ENCODE measurements around the gene LRRC36.

DNA sequence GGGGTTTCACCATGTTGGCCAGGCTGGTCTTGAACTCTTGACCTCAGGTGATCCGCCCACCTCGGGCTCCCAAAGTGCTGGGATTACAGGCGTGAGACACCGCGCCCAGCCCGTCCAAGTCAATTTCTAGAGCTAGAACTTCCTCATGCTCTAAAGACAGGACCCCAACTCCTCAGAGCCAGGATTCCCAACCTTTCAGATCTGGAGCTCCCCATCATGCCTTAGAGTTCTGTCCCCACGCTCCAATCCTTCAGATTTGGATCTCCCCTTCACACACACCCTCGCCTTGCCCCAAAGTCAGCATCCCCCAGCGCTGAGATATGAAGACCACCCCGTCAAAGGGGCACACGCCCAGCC, 522 bp upstream of the LRRC36 start:
- TF ChIP-seq CTCF (IDR thresholded peaks at IDR 0.05), result no peak
- no peak for TF ChIP-seq POLR2A (IDR thresholded peaks at IDR 0.05)
